HG03342 (cell line): ENCODE measurements around the gene ZNF106.

Experiments used
- ATAC-seq: cut with Tn5 transposase; IDR thresholded peaks from one replicate; pipeline ENCODE4 v1.9.1; 2021; ENCODE audit warnings: mild to moderate bottlenecking, moderate library complexity; ENCODE audit not compliant: unreplicated experiment

ZNF106 gene

GRCh38 chr15:42482701-42483100 lies 8.2 kb downstream of the ZNF106 start:
- ATAC-seq = no peak

- ATAC-seq = no peak
Observed at GRCh38 chr15:42474827-42475226, 16.1 kb downstream of the ZNF106 start.

GRCh38 chr15:42471002-42471401 lies 19.9 kb downstream of the ZNF106 start:
- ATAC-seq = no peak

GRCh38 chr15:42465520-42466259 lies 25.3 kb downstream of the ZNF106 start:
- ATAC-seq = no peak

- no peak for ATAC-seq
Observed at GRCh38 chr15:42461261-42461660, 29.7 kb downstream of the ZNF106 start.

- peak; percentile 84 for ATAC-seq
Observed at GRCh38 chr15:42457445-42458442, 33.2 kb downstream of the ZNF106 start.

- ATAC-seq = no peak
Observed at GRCh38 chr15:42456971-42457370, 34.0 kb downstream of the ZNF106 start.

- ATAC-seq = no peak
Observed at GRCh38 chr15:42456531-42456930, 34.4 kb downstream of the ZNF106 start.

- ATAC-seq = no peak
Observed at GRCh38 chr15:42453826-42454225, 37.1 kb downstream of the ZNF106 start.

- ATAC-seq = no peak
Observed at GRCh38 chr15:42450425-42450790, 40.5 kb downstream of the ZNF106 start.

GRCh38 chr15:42449770-42450424 lies 41.0 kb downstream of the ZNF106 start:
- no peak for ATAC-seq

GRCh38 chr15:42448281-42448680 lies 42.7 kb downstream of the ZNF106 start:
- no peak for ATAC-seq

GRCh38 chr15:42447599-42447998 lies 43.3 kb downstream of the ZNF106 start:
- no peak for ATAC-seq

- ATAC-seq = no peak
Observed at GRCh38 chr15:42445551-42445950, 45.4 kb downstream of the ZNF106 start.

- ATAC-seq = no peak
Observed at GRCh38 chr15:42444415-42445063, 46.4 kb downstream of the ZNF106 start.

GRCh38 chr15:42427429-42428223 lies 63.3 kb downstream of the ZNF106 start:
- no peak for ATAC-seq

- ATAC-seq = no peak
Observed at GRCh38 chr15:42421376-42421775, 69.6 kb downstream of the ZNF106 start.

GRCh38 chr15:42419369-42419768 lies 71.6 kb downstream of the ZNF106 start:
- no peak for ATAC-seq

GRCh38 chr15:42413920-42414319 lies 77.0 kb downstream of the ZNF106 start:
- ATAC-seq = no peak

- no peak for ATAC-seq
Observed at GRCh38 chr15:42411884-42412283, 79.1 kb downstream of the ZNF106 start.
